Natural killer cell (primary cell): ENCODE data around the gene CDC73. TPM values are rescaled to one million over a fixed set of nuclear protein-coding genes. Genes with fewer than 3 reads are reported as not detected.
A peak's percentile ranks its signal among the peaks of the same experiment; 100 is the strongest.

Experiments used
- ATAC-seq, 3 donors: fragments of 150-1000 bp in 2 of 3; fragments of 200-7000 bp in 1 of 3; cut with Tn5 transposase; 1 replicate in 1 of 3; 2 replicates in 2 of 3; pipeline ENCODE4 v1.10.0; 2021; ENCODE audit warnings: mild to moderate bottlenecking in 2 of 3, moderate library complexity in 2 of 3
- DNase-seq, 2 donors: peaks; one replicate each; pipeline versions ENCODE4 v3.0.0 to v3.0.0-alpha.2; 2013 to 2021; ENCODE audit warnings: mixed read lengths in 1 of 2
- H3K27ac ChIP-seq: one replicate; pipeline ENCODE4 v1.5.1; 2013; ENCODE audit warnings: mild to moderate bottlenecking, low read length
- H3K27me3 ChIP-seq: one replicate; pipeline ENCODE4 v1.6.1; 2013; ENCODE audit warnings: low read length; ENCODE audit not compliant: control insufficient read depth, insufficient read depth
- H3K36me3 ChIP-seq: one replicate; pipeline ENCODE4 v1.6.1; 2013; ENCODE audit warnings: low read length; ENCODE audit not compliant: control insufficient read depth, insufficient read depth
- H3K4me1 ChIP-seq: one replicate; pipeline ENCODE4 v1.6.1; 2013; ENCODE audit warnings: low read length; ENCODE audit not compliant: control insufficient read depth, insufficient read depth
- H3K4me3 ChIP-seq: one replicate; pipeline ENCODE4 v1.5.1; 2013; ENCODE audit warnings: low read length
- H3K9me3 ChIP-seq: one replicate; pipeline ENCODE4 v1.6.1; 2013; ENCODE audit warnings: low read length; ENCODE audit not compliant: control insufficient read depth, insufficient read depth
- H3K27ac Mint-ChIP-seq, 2 donors: one replicate each; pipeline ENCODE4 v1.8.0; 2022; ENCODE audit warnings: mild to moderate bottlenecking in 2 of 2, mixed read lengths in 2 of 2, moderate library complexity in 1 of 2
- H3K27me3 Mint-ChIP-seq, 2 donors: one replicate each; pipeline ENCODE4 v1.8.0; 2022; ENCODE audit warnings: low read depth in 2 of 2, mixed read lengths in 2 of 2
- H3K36me3 Mint-ChIP-seq: one replicate; pipeline ENCODE4 v1.8.0; 2022; ENCODE audit warnings: mixed read lengths
- H3K4me1 Mint-ChIP-seq, 2 donors: one replicate each; pipeline ENCODE4 v1.8.0; 2022; ENCODE audit warnings: mixed read lengths in 2 of 2
- H3K4me3 Mint-ChIP-seq: one replicate; pipeline ENCODE4 v1.8.0; 2022; ENCODE audit warnings: mild to moderate bottlenecking, moderate library complexity, mixed read lengths
- H3K9me3 Mint-ChIP-seq, 2 donors: one replicate each; pipeline ENCODE4 v1.8.0; 2022; ENCODE audit warnings: mixed read lengths in 2 of 2
- CTCF ChIP-seq: fragments of 200-600 bp; IDR thresholded peaks from one replicate; pipeline ENCODE4 v1.8.0; 2022; ENCODE audit warnings: antibody characterized with exemption
- WGBS: methylation state at CpG from one replicate; pipeline ENCODE4 v1.1.7; 2013; ENCODE audit warnings: missing lambda C conversion rate; ENCODE audit not compliant: insufficient coverage; 5-methylcytosine and 5-hydroxymethylcytosine counted together
- intact Hi-C: fragments of 100-400 bp; cut with micrococcal nuclease; formaldehyde crosslinking; loops from one replicate; pipeline ENCODE4 v1.14.2; 2022
- total RNA-seq, 4 donors: library from RNA; stranded (reverse); fragments of 120-200 nt in 1 of 4; gene quantifications; one replicate each; pipeline versions ENCODE4 v1.2.3 to v1.2.4, GENCODE V29; 2013 to 2022

CDC73 gene
- total RNA-seq, 3 donors from 2014 or later (not counting 1 experiment from before 2014, with no cell fraction given), result 73.2 to 86.0 (median 82.6) TPM

GRCh38 chr1:193118194-193118593 is 3.6 kb upstream of the CDC73 start:
- no peak for TF ChIP-seq CTCF
- Histone ChIP-seq H3K4me1 (peaks cover 8% of the 10 kb centered on the region), H3K9me3 (no peaks in the 10 kb centered on the region), H3K27me3 (no peaks in the 10 kb centered on the region), H3K36me3 (no peaks in the 10 kb centered on the region), H3K27ac (no peak overlapping the region), H3K4me3 (no peak overlapping the region)
- peaks cover 21 to 24% of the 10 kb centered on the region in 2 donors for H3K4me1 Mint-ChIP-seq
- ATAC-seq (no peak), DNase-seq (no peak)
- intact Hi-C loops, result no loop called here
- no peak overlapping the region for H3K4me3 Mint-ChIP-seq
- no peaks in the 10 kb centered on the region for H3K36me3 Mint-ChIP-seq
- no CpG with 5 or more reads among the region's 3 CpGs for WGBS
- peak overlapping the region in 1 of 2 donors; percentile 5 for H3K27ac Mint-ChIP-seq
- no peaks in the 10 kb centered on the region for H3K9me3 Mint-ChIP-seq
- H3K27me3 Mint-ChIP-seq, result peaks cover 2 to 21% of the 10 kb centered on the region in 2 donors

- Histone ChIP-seq H3K36me3 (no peaks in the 10 kb centered on the region), H3K27ac (no peak overlapping the region), H3K4me1 (peaks cover 11% of the 10 kb centered on the region), H3K27me3 (no peaks in the 10 kb centered on the region), H3K9me3 (no peaks in the 10 kb centered on the region), H3K4me3 (no peak overlapping the region)
- DNase-seq, result no peak
- H3K4me1 Mint-ChIP-seq, result peaks cover 28 to 33% of the 10 kb centered on the region in 2 donors
- H3K36me3 Mint-ChIP-seq, result no peaks in the 10 kb centered on the region
- H3K27me3 Mint-ChIP-seq, result peaks cover 2 to 19% of the 10 kb centered on the region in 2 donors
- intact Hi-C loops, result no loop called here
- H3K4me3 Mint-ChIP-seq, result no peak overlapping the region
- no peak for ATAC-seq
- TF ChIP-seq CTCF, result no peak
- H3K27ac Mint-ChIP-seq, result peak overlapping the region in 1 of 2 donors; percentile 5
- WGBS, result 98% methylated on average over 3 of the region's 4 CpGs
- no peaks in the 10 kb centered on the region for H3K9me3 Mint-ChIP-seq
These were observed 2.8 kb upstream of the CDC73 start for GRCh38 chr1:193118803-193119730.

GRCh38 chr1:193120604-193121166 is 1.1 kb upstream of the CDC73 start:
- no peaks in the 10 kb centered on the region for H3K9me3 ChIP-seq
- TF ChIP-seq CTCF, result no peak
- peaks cover 41 to 45% of the 10 kb centered on the region in 2 donors for H3K4me1 Mint-ChIP-seq
- peaks cover 7% of the 10 kb centered on the region for H3K36me3 ChIP-seq
- ATAC-seq, result no peak
- intact Hi-C loops, result loop anchor here (5.0 to 10.0 kb wide), 2 partner anchors 516 to 648 kb away; no protein-coding TSS in a partner anchor
- H3K4me3 Mint-ChIP-seq, result peak overlapping the region; percentile 93
- H3K4me1 ChIP-seq, result peaks cover 13% of the 10 kb centered on the region
- no peak overlapping the region for H3K27ac ChIP-seq
- peak overlapping the region; percentile 88 to 95 for H3K27ac Mint-ChIP-seq
- H3K27me3 ChIP-seq, result no peaks in the 10 kb centered on the region
- H3K9me3 Mint-ChIP-seq, result no peaks in the 10 kb centered on the region
- 98% methylated on average over 5 of the region's 6 CpGs for WGBS
- H3K4me3 ChIP-seq, result no peak overlapping the region
- peak in 1 of 2 donors; percentile 15 for DNase-seq
- peaks cover 2 to 10% of the 10 kb centered on the region in 2 donors for H3K27me3 Mint-ChIP-seq
- H3K36me3 Mint-ChIP-seq, result no peaks in the 10 kb centered on the region
